ENCODE results near the gene DZIP1L. TPM values are rescaled to one million over a fixed set of nuclear protein-coding genes. Genes with fewer than 3 reads are reported as not detected.

Gene DZIP1L
- total RNA-seq, 1 donor from 2014 or later, result 23.0 TPM

DNA sequence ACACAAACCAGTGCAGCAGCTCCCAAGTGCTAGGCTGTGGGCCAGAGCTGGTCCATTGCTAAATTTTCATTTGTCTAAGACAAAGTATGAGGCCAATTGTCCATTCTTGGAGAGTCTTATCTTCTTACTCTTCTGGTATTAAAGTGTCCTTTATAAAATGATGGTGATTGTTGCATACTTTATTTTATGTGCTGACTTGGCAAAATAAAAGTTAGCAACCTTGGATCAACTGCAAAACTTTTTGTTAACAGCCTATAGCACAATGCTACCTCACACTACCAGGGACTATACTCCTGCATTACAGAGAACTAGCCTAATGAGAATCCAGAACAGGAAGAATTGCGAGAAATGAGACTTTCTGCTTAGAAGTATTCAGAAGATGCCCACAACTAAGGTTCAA lies 61.4 kb downstream of the DZIP1L start:
- Mint-ChIP-seq H3K4me3 (ENCODE audit: unreplicated experiment) (no peak overlapping the region), H3K36me3 (ENCODE audit: low read depth) (peaks cover 12% of the 10 kb centered on the region), H3K9me3 (ENCODE audit: low read depth) (no peaks in the 10 kb centered on the region), H3K27me3 (ENCODE audit: low read depth) (no peaks in the 10 kb centered on the region), H3K4me1 (ENCODE audit: low read depth) (peaks cover 6% of the 10 kb centered on the region), H3K27ac (ENCODE audit: unreplicated experiment) (no peak overlapping the region)
- no peak for DNase-seq (ENCODE audit: low spot score)
- TF ChIP-seq, protein P1, sequence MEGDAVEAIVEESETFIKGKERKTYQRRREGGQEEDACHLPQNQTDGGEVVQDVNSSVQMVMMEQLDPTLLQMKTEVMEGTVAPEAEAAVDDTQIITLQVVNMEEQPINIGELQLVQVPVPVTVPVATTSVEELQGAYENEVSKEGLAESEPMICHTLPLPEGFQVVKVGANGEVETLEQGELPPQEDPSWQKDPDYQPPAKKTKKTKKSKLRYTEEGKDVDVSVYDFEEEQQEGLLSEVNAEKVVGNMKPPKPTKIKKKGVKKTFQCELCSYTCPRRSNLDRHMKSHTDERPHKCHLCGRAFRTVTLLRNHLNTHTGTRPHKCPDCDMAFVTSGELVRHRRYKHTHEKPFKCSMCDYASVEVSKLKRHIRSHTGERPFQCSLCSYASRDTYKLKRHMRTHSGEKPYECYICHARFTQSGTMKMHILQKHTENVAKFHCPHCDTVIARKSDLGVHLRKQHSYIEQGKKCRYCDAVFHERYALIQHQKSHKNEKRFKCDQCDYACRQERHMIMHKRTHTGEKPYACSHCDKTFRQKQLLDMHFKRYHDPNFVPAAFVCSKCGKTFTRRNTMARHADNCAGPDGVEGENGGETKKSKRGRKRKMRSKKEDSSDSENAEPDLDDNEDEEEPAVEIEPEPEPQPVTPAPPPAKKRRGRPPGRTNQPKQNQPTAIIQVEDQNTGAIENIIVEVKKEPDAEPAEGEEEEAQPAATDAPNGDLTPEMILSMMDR (IDR thresholded peaks at IDR 0.05), result no peak

GRCh38 chr3:138051947-138052802 lies 63.2 kb downstream of the DZIP1L start:
- Mint-ChIP-seq H3K9me3 (ENCODE audit: low read depth) (no peaks in the 10 kb centered on the region), H3K27ac (ENCODE audit: unreplicated experiment) (no peak overlapping the region), H3K27me3 (ENCODE audit: low read depth) (no peaks in the 10 kb centered on the region), H3K36me3 (ENCODE audit: low read depth) (peaks cover 14% of the 10 kb centered on the region), H3K4me1 (ENCODE audit: low read depth) (peaks cover 6% of the 10 kb centered on the region), H3K4me3 (ENCODE audit: unreplicated experiment) (no peak overlapping the region)
- TF ChIP-seq, protein P1 (IDR thresholded peaks at IDR 0.05), result peak; percentile 84
- DNase-seq (ENCODE audit: low spot score), result no peak

DNA sequence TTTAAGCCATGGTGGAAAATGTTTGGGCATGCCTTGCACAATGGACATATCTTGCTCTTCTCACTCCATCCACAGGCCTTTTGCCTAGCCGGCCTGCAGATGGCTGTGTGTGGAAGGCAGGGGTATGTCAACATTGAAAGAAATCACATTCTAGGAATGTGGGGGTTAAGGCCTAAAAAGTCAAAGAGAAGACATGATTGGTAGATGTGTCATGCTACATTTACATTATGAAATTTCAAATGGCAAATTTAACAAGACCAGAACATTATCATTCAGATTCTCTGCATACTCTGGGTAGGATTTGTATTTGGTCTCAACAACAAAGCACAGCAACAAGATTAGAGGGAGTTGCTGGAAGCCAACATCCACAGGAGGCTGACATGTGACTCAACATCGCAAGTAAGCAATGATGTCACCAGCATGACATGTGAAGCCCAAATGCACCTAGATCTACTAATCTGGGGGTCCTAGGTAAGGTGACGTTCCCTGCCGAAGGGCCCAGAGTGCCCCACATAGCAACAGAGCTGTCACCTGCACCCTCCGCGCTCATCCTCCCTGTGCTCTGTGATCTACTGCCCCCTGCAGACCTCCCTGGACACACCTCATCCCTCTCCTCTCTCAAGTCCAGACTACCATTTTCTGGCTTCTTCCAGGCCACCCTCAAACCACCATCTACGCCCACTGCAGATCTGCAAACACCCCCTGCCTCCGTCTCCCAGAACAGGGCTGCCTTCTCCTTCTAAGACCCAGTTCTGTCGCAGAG lies 66.1 kb downstream of the DZIP1L start:
- Mint-ChIP-seq H3K36me3 (ENCODE audit: low read depth) (peaks cover 14% of the 10 kb centered on the region), H3K27ac (ENCODE audit: unreplicated experiment) (no peak overlapping the region), H3K27me3 (ENCODE audit: low read depth) (no peaks in the 10 kb centered on the region), H3K4me1 (ENCODE audit: low read depth) (peaks cover 10% of the 10 kb centered on the region), H3K9me3 (ENCODE audit: low read depth) (no peaks in the 10 kb centered on the region), H3K4me3 (ENCODE audit: unreplicated experiment) (no peak overlapping the region)
- no peak for DNase-seq (ENCODE audit: low spot score)
- TF ChIP-seq, protein P1 (IDR thresholded peaks at IDR 0.05), result no peak

GRCh38 chr3:138047596-138048158 lies 67.7 kb downstream of the DZIP1L start:
- no peaks in the 10 kb centered on the region for H3K27me3 Mint-ChIP-seq (ENCODE audit: low read depth)
- H3K4me3 Mint-ChIP-seq (ENCODE audit: unreplicated experiment), result no peak overlapping the region
- no peaks in the 10 kb centered on the region for H3K9me3 Mint-ChIP-seq (ENCODE audit: low read depth)
- H3K36me3 Mint-ChIP-seq (ENCODE audit: low read depth), result peaks cover 13% of the 10 kb centered on the region
- TF ChIP-seq, protein P1 (IDR thresholded peaks at IDR 0.05), result no peak
- H3K4me1 Mint-ChIP-seq (ENCODE audit: low read depth), result peaks cover 26% of the 10 kb centered on the region
- no peak overlapping the region for H3K27ac Mint-ChIP-seq (ENCODE audit: unreplicated experiment)
- no peak for DNase-seq (ENCODE audit: low spot score)

DNA sequence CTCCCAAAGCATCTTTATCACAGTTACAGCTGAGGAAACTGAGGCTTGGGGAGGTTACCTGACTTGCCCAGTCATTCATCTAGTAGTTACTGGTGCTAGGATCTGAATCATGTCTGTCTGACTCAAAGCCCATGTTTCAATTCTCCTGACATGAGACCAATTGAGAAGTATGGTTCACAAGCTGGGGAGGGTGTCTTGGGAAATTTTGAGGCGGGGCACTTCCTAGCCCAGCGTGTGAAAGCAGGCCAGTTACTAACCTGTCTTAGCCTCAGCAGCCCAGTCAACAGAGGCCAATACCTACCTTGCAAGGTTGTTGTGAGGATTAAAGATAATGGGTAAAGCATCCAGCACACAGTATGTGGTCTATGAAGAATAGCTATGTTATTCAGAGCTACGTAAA lies 68.5 kb downstream of the DZIP1L start:
- TF ChIP-seq, protein P1 (IDR thresholded peaks at IDR 0.05), result no peak
- H3K9me3 Mint-ChIP-seq (ENCODE audit: low read depth), result no peaks in the 10 kb centered on the region

More for the DNA sequence above, 68.5 kb downstream of the DZIP1L start:
- no peak for DNase-seq (ENCODE audit: low spot score)
- peaks cover 34% of the 10 kb centered on the region for H3K4me1 Mint-ChIP-seq (ENCODE audit: low read depth)
- no peak overlapping the region for H3K27ac Mint-ChIP-seq (ENCODE audit: unreplicated experiment)
- peaks cover 13% of the 10 kb centered on the region for H3K36me3 Mint-ChIP-seq (ENCODE audit: low read depth)
- no peaks in the 10 kb centered on the region for H3K27me3 Mint-ChIP-seq (ENCODE audit: low read depth)
- H3K4me3 Mint-ChIP-seq (ENCODE audit: unreplicated experiment), result no peak overlapping the region
